ENCODE results near the gene TXNDC5. TPM values are rescaled to one million over a fixed set of nuclear protein-coding genes. Genes with fewer than 3 reads are reported as not detected.

Gene TXNDC5
- polyA plus RNA-seq, 1 experiment = 285 TPM

GRCh38 chr6:7921046-7921445 lies 10.5 kb upstream of the TXNDC5 start:
- peaks cover 3% of the 10 kb centered on the region; the same call in 1 of the 2 replicates for H3K9me3 ChIP-seq (ENCODE audit: control insufficient read depth, insufficient read depth, low read length)
- H3K27ac ChIP-seq (ENCODE audit: low read depth, low read length) = no peak overlapping the region
- H3K27me3 ChIP-seq (ENCODE audit: control insufficient read depth, insufficient read depth, low read length) = peaks cover 2% of the 10 kb centered on the region
- POLR2A ChIA-PET = no interaction called here
- no peak for TF ChIP-seq CTCF (IDR thresholded peaks at IDR 0.05; ENCODE audit: low read depth, low read length)
- H3K4me3 ChIP-seq (ENCODE audit: low read depth, low read length) = no peak overlapping the region
- DNase-seq (ENCODE audit: low read depth, low spot score) = no peak
- CTCF ChIA-PET = no interaction called here

- Histone ChIP-seq H3K27ac (ENCODE audit: low read depth, low read length) (no peak overlapping the region), H3K9me3 (ENCODE audit: control insufficient read depth, insufficient read depth, low read length) (no peaks in the 10 kb centered on the region), H3K4me3 (ENCODE audit: low read depth, low read length) (no peak overlapping the region), H3K27me3 (ENCODE audit: control insufficient read depth, insufficient read depth, low read length) (peaks cover 2% of the 10 kb centered on the region)
- no peak for TF ChIP-seq CTCF (IDR thresholded peaks at IDR 0.05; ENCODE audit: low read depth, low read length)
- CTCF ChIA-PET = no interaction called here
- DNase-seq (ENCODE audit: low read depth, low spot score) = no peak
- POLR2A ChIA-PET = no interaction called here
Observed at GRCh38 chr6:7920425-7920824, 9.8 kb upstream of the TXNDC5 start.

GRCh38 chr6:7919871-7920270 lies 9.3 kb upstream of the TXNDC5 start:
- peaks cover 2% of the 10 kb centered on the region for H3K27me3 ChIP-seq (ENCODE audit: control insufficient read depth, insufficient read depth, low read length)
- H3K4me3 ChIP-seq (ENCODE audit: low read depth, low read length) = no peak overlapping the region
- ChIA-PET POLR2A (no interaction called here), CTCF (no interaction called here)
- no peak overlapping the region for H3K27ac ChIP-seq (ENCODE audit: low read depth, low read length)
- no peak for TF ChIP-seq CTCF (IDR thresholded peaks at IDR 0.05; ENCODE audit: low read depth, low read length)
- no peaks in the 10 kb centered on the region for H3K9me3 ChIP-seq (ENCODE audit: control insufficient read depth, insufficient read depth, low read length)
- DNase-seq (ENCODE audit: low read depth, low spot score) = no peak

GRCh38 chr6:7918403-7918802 lies 7.8 kb upstream of the TXNDC5 start:
- CTCF ChIA-PET = interaction anchor here (0.7 to 1.4 kb wide), 3 partner anchors 8 to 141 kb away, joined by 4 to 5 read pairs (median 4); no protein-coding TSS in a partner anchor
- TF ChIP-seq CTCF (IDR thresholded peaks at IDR 0.05; ENCODE audit: low read depth, low read length) = no peak

GRCh38 chr6:7917729-7918128 lies 7.1 kb upstream of the TXNDC5 start:
- CTCF ChIA-PET = interaction anchor here (1.2 to 1.4 kb wide), 3 partner anchors 75 to 195 kb away, joined by 4 to 5 read pairs (median 5); no protein-coding TSS in a partner anchor
- POLR2A ChIA-PET = no interaction called here
- no peak for DNase-seq (ENCODE audit: low read depth, low spot score)
- Histone ChIP-seq H3K27me3 (ENCODE audit: control insufficient read depth, insufficient read depth, low read length) (peaks cover 5% of the 10 kb centered on the region), H3K27ac (ENCODE audit: low read depth, low read length) (no peak overlapping the region), H3K9me3 (ENCODE audit: control insufficient read depth, insufficient read depth, low read length) (no peaks in the 10 kb centered on the region), H3K4me3 (ENCODE audit: low read depth, low read length) (no peak overlapping the region)
- TF ChIP-seq CTCF (IDR thresholded peaks at IDR 0.05; ENCODE audit: low read depth, low read length) = no peak

More at GRCh38 chr6:7918403-7918802, 7.8 kb upstream of the TXNDC5 start:
- Histone ChIP-seq H3K4me3 (ENCODE audit: low read depth, low read length) (no peak overlapping the region), H3K27ac (ENCODE audit: low read depth, low read length) (no peak overlapping the region), H3K9me3 (ENCODE audit: control insufficient read depth, insufficient read depth, low read length) (no peaks in the 10 kb centered on the region), H3K27me3 (ENCODE audit: control insufficient read depth, insufficient read depth, low read length) (peaks cover 2% of the 10 kb centered on the region)
- POLR2A ChIA-PET = no interaction called here
- DNase-seq (ENCODE audit: low read depth, low spot score) = no peak

Data from AG04450 (cell line).